ENCODE measurements around the gene CST6. TPM values are rescaled to one million over a fixed set of nuclear protein-coding genes. Genes with fewer than 3 reads are reported as not detected.
A peak's percentile ranks its signal among the peaks of the same experiment; 100 is the strongest.

Gene CST6
- total and polyA plus RNA-seq, 11 donors, result 0.87 to 8.3 (median 2.8) TPM; not detected in 6

- peaks cover 0 to 37% (median 12%) of the 10 kb centered on the region in 12 donors for H3K4me1 ChIP-seq
- H3K27me3 ChIP-seq, result peaks cover 0 to 20% (median 5%) of the 10 kb centered on the region in 9 donors
- H3K27ac ChIP-seq, result peak overlapping the region in 3 of 12 donors; percentile 29 to 66 (median 43)
- 86 to 97% (median 93%) methylated on average over 3 of the region's 3 CpGs for WGBS, 4 donors
- no peak for ATAC-seq
- no peaks in the 10 kb centered on the region for H3K9me3 ChIP-seq
- no peak overlapping the region for H3K4me3 ChIP-seq
- H3K36me3 ChIP-seq, result no peaks in the 10 kb centered on the region
- TF ChIP-seq POLR2A (IDR thresholded peaks at IDR 0.05), result no peak
- no peak for TF ChIP-seq CTCF (IDR thresholded peaks at IDR 0.05)
- intact Hi-C loops (cut with DNase I), result no loop called here
- DNase-seq, result no peak
Measured at GRCh38 chr11:66046901-66047300, 35.1 kb downstream of the CST6 start.

GRCh38 chr11:66047541-66048365 is 35.9 kb downstream of the CST6 start:
- peak overlapping the region in 7 of 12 donors; percentile 17 to 66 (median 32) for H3K27ac ChIP-seq
- H3K4me3 ChIP-seq, result peak overlapping the region in 1 of 12 donors; percentile 49
- intact Hi-C loops (cut with DNase I), result no loop called here
- 47 to 75% (median 62%) methylated on average over 11 of the region's 11 CpGs for WGBS, 4 donors
- TF ChIP-seq CTCF (IDR thresholded peaks at IDR 0.05) (no peak), POLR2A (IDR thresholded peaks at IDR 0.05) (no peak)
- ATAC-seq (peak in 2 of 4 donors; percentile 13), DNase-seq (no peak)
- peaks cover 0 to 3% (median 0%) of the 10 kb centered on the region in 9 donors for H3K36me3 ChIP-seq
- peaks cover 0 to 40% (median 13%) of the 10 kb centered on the region in 12 donors for H3K4me1 ChIP-seq
- H3K27me3 ChIP-seq, result peaks cover 0 to 20% (median 5%) of the 10 kb centered on the region in 9 donors
- no peaks in the 10 kb centered on the region for H3K9me3 ChIP-seq

- 11 to 38% (median 15%) methylated on average over 11 to 39 of the region's 39 CpGs for WGBS, 4 donors
- TF ChIP-seq CTCF (IDR thresholded peaks at IDR 0.05) (no peak), POLR2A (IDR thresholded peaks at IDR 0.05) (no peak)
- Histone ChIP-seq H3K4me3 (peak within 1 kb of the TSS in 9 of 12 donors; percentile 16 to 49 (median 29)), H3K27ac (peak within 1 kb of the TSS in 5 of 12 donors; percentile 17 to 66 (median 32)), H3K36me3 (peaks cover 0 to 6% (median 2%) of the 10 kb centered on the region in 9 donors), H3K4me1 (peaks cover 0 to 49% (median 21%) of the 10 kb centered on the region in 12 donors), H3K9me3 (no peaks in the 10 kb centered on the region), H3K27me3 (peaks cover 0 to 20% (median 5%) of the 10 kb centered on the region in 9 donors)
- ATAC-seq (no peak), DNase-seq (no peak)
- intact Hi-C loops (cut with DNase I), result no loop called here
Measured at GRCh38 chr11:66048547-66049323, 36.9 kb downstream of the CST6 start, which contains the start of gene GAL3ST3. Gene GAL3ST3 (minus strand): TSS chr11:66049161. CDS start chr11:66045415, 3,746 bp downstream.
